Loucy (cell line): ENCODE measurements around the gene CLEC16A.

Experiments
- H2AFZ ChIP-seq: fragments of 200-600 bp; sonication (generic); 2 replicates; pipeline ENCODE4 v1.6.0; 2016; ENCODE audit warnings: antibody characterized with exemption, mild to moderate bottlenecking, low read length, moderate library complexity
- H3F3A ChIP-seq: fragments of 200-600 bp; 2 replicates; pipeline ENCODE4 v1.6.0; 2016; ENCODE audit warnings: antibody characterized with exemption, low read depth, mild to moderate bottlenecking
- H3K27me3 ChIP-seq: fragments of 200-600 bp; sonication (generic); 2 replicates; pipeline ENCODE4 v1.6.1; 2014; ENCODE audit warnings: low read length, mild to moderate bottlenecking; ENCODE audit not compliant: insufficient read depth, poor library complexity, severe bottlenecking
- H3K36me3 ChIP-seq: fragments of 200-600 bp; sonication (generic); 2 replicates; pipeline ENCODE4 v1.6.1; 2016; ENCODE audit warnings: low read length; ENCODE audit not compliant: insufficient read depth
- H3K4me1 ChIP-seq: fragments of 200-600 bp; sonication (generic); 2 replicates; pipeline ENCODE4 v1.5.1; 2014; ENCODE audit warnings: low read length, mild to moderate bottlenecking; ENCODE audit not compliant: insufficient read depth, poor library complexity, severe bottlenecking
- H3K4me2 ChIP-seq: fragments of 200-600 bp; sonication (generic); 2 replicates; pipeline ENCODE4 v1.6.0; 2014; ENCODE audit warnings: antibody characterized with exemption, low read length, low read depth, mild to moderate bottlenecking; ENCODE audit not compliant: poor library complexity, severe bottlenecking
- H3K4me3 ChIP-seq: fragments of 200-600 bp; sonication (generic); 2 replicates; pipeline ENCODE4 v1.5.1; 2014; ENCODE audit warnings: low read length, mild to moderate bottlenecking, mixed read lengths; ENCODE audit not compliant: poor library complexity, severe bottlenecking
- H3K79me2 ChIP-seq: fragments of 200-600 bp; sonication (generic); 2 replicates; pipeline ENCODE4 v1.6.1; 2014; ENCODE audit warnings: low read length; ENCODE audit not compliant: insufficient read depth
- H3K9ac ChIP-seq: fragments of 200-600 bp; sonication (generic); 2 replicates; pipeline ENCODE4 v1.6.0; 2014; ENCODE audit warnings: mild to moderate bottlenecking, low read depth, low read length, moderate library complexity; ENCODE audit not compliant: poor library complexity, severe bottlenecking
- H3K9me2 ChIP-seq: fragments of 200-600 bp; sonication (generic); replicated peaks from 2 replicates; pipeline ENCODE4 v1.6.1; 2016; ENCODE audit warnings: low read depth, low read length, mixed read lengths
- H3K9me3 ChIP-seq: fragments of 200-600 bp; sonication (generic); 2 replicates; pipeline ENCODE4 v1.6.1; 2014; ENCODE audit warnings: mild to moderate bottlenecking, antibody characterized with exemption, low read length, low read depth; ENCODE audit not compliant: insufficient read depth
- H4K20me1 ChIP-seq: fragments of 200-600 bp; sonication (generic); 2 replicates; pipeline ENCODE4 v1.6.0; 2014; ENCODE audit warnings: antibody characterized with exemption, low read length, mild to moderate bottlenecking; ENCODE audit not compliant: insufficient read depth, poor library complexity, severe bottlenecking
- EZH2phosphoT487 ChIP-seq: fragments of 200-600 bp; IDR thresholded peaks from 2 replicates; pipeline ENCODE4 v1.6.1; 2018; ENCODE audit warnings: antibody characterized with exemption, mild to moderate bottlenecking, moderate library complexity, borderline replicate concordance
- TF ChIP-seq, protein P1 (sequence below): fragments of 200-600 bp; sonication (generic); conservative IDR thresholded peaks from 2 replicates; pipeline ENCODE4 v1.5.1; 2014; ENCODE audit warnings: mild to moderate bottlenecking, antibody characterized with exemption, low read length

CLEC16A gene

DNA sequence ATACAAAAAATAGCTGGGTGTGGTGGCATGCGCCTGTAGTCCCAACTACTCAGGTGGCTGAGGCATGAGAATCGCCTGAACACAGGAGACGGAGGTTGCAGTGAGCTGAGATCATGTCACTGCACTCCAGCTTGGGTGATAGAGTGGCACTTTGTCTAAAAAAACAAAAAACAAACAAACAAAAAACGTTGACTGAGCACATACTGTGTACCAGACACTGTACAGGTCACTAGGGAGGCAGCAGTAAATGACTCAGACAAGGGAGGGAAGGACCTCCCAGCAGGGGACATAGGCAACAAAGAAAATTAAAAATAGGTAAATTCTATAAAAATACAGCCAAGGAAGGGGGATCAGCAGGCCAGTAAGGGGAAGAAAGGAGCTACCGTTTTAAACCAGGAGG is 247.3 kb downstream of the CLEC16A start:
- Histone ChIP-seq H3K79me2 (no peaks in the 10 kb centered on the region), H2AFZ (no peak overlapping the region), H3K4me1 (no peaks in the 10 kb centered on the region), H3K9me3 (no peaks in the 10 kb centered on the region), H3K9ac (no peak overlapping the region), H3K9me2 (no peaks in the 10 kb centered on the region), H3K4me2 (no peak overlapping the region), H3K27me3 (no peaks in the 10 kb centered on the region), H4K20me1 (no peaks in the 10 kb centered on the region), H3K4me3 (no peak overlapping the region), H3F3A (no peaks in the 10 kb centered on the region), H3K36me3 (no peaks in the 10 kb centered on the region)
- TF ChIP-seq EZH2phosphoT487: no peak
- TF ChIP-seq, protein P1, sequence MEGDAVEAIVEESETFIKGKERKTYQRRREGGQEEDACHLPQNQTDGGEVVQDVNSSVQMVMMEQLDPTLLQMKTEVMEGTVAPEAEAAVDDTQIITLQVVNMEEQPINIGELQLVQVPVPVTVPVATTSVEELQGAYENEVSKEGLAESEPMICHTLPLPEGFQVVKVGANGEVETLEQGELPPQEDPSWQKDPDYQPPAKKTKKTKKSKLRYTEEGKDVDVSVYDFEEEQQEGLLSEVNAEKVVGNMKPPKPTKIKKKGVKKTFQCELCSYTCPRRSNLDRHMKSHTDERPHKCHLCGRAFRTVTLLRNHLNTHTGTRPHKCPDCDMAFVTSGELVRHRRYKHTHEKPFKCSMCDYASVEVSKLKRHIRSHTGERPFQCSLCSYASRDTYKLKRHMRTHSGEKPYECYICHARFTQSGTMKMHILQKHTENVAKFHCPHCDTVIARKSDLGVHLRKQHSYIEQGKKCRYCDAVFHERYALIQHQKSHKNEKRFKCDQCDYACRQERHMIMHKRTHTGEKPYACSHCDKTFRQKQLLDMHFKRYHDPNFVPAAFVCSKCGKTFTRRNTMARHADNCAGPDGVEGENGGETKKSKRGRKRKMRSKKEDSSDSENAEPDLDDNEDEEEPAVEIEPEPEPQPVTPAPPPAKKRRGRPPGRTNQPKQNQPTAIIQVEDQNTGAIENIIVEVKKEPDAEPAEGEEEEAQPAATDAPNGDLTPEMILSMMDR: no peak

DNA sequence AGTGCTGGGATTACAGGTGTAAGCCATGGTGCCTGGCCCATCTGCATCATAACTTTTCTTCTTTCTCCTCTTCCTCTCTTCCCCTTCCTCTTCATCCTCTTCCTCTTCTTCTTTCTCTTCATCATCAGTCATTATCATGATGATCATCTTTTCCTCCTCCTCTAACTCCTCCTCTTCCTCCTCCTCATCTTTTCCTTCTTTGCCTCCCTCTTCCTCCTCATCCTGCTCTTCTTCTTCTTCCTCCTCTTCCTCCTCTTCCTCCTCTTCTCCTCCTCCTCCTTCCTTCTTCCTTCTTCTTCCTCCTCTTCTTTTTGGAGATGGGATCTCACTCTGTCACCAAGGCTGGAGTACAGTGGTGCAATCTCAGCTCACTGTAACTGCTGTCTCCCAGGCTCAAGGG is 249.1 kb downstream of the CLEC16A start:
- H3K9ac ChIP-seq: no peak overlapping the region
- H3K4me2 ChIP-seq: no peak overlapping the region
- H3F3A ChIP-seq: no peaks in the 10 kb centered on the region
- no peaks in the 10 kb centered on the region for H3K9me2 ChIP-seq
- no peaks in the 10 kb centered on the region for H4K20me1 ChIP-seq
- TF ChIP-seq EZH2phosphoT487: no peak
- TF ChIP-seq, protein P1: no peak
- H3K27me3 ChIP-seq: no peaks in the 10 kb centered on the region
- H3K36me3 ChIP-seq: no peaks in the 10 kb centered on the region
- H2AFZ ChIP-seq: no peak overlapping the region
- no peaks in the 10 kb centered on the region for H3K79me2 ChIP-seq
- no peak overlapping the region for H3K4me3 ChIP-seq
- H3K4me1 ChIP-seq: no peaks in the 10 kb centered on the region
- H3K9me3 ChIP-seq: no peaks in the 10 kb centered on the region

DNA sequence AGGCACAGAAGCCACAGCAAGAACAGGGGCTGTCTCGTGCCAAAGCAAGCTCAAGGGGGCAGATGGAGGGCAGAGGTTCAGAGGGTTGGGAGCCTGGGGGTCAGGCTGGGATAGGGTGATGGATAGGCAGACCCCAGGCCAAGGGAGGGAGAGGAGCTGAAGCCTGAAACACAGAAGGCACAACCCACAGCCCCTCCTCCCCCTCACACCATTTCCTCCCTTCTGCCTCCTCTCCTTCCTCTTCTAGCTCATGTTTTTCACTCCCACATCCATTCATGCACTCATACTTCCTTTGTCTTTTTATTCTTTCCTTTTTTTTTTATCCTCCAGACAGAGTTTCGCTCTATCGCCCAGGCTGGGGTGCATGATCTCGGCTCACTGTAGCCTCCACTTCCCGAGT is 250.5 kb downstream of the CLEC16A start:
- Histone ChIP-seq H3K9ac (no peak overlapping the region), H4K20me1 (no peaks in the 10 kb centered on the region), H3K9me3 (no peaks in the 10 kb centered on the region), H2AFZ (no peak overlapping the region; the same call in 1 of the 2 replicates), H3K27me3 (no peaks in the 10 kb centered on the region), H3K9me2 (no peaks in the 10 kb centered on the region), H3K79me2 (no peaks in the 10 kb centered on the region), H3F3A (no peaks in the 10 kb centered on the region), H3K4me1 (no peaks in the 10 kb centered on the region), H3K36me3 (no peaks in the 10 kb centered on the region), H3K4me3 (no peak overlapping the region), H3K4me2 (no peak overlapping the region)
- TF ChIP-seq, protein P1: no peak
- TF ChIP-seq EZH2phosphoT487: no peak
